Ecto neural progenitor cell (in vitro differentiated cells): ENCODE measurements around the gene ST3GAL6.
"Not testable (repeated sequence)": the region's sequence is repeated elsewhere in the genome, so short reads cannot be mapped to it uniquely, and the experiment has no call there.

Experiments
- DNase-seq: peaks from one replicate; pipeline ENCODE4 v3.0.0-alpha.2; 2018; ENCODE audit warnings: low spot score

Gene ST3GAL6

DNA sequence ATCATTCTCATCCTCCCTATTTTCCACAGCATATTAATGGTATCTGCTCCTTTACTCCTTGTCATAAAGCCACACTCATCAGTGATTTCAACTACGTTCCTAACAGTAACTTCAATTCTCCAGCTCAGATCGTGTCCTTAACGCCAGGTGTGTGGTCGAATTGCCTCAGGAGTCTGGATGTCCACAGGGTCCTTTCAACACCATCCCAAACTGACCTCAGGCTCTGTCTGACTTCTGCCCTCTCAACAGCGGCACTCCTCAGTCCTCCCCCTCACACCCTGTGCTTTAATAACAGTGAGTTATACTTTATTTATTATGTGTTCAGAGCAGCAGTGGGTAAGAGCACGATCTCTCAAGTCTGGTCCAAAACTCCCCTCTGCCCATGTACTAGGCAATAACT lies 42.4 kb downstream of the ST3GAL6 start:
- DNase-seq, result no peak

DNA sequence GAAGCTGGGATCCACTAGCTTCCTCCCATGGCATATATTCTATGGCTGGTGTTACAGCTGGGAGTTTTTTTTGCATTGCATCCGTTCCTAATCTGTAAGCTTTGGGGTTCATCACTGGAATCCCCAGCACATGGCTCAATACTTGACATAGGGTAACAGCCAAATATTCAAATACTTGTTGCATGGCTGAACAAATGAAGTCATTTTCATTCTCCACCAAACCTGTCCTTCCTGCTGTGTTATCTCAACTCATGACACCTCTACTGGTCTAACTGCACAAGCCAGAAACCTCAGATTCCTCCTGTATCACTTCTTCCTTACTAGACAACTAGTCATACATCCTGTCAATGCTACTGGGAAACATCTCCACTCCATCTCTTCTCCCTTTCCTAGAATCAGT lies 43.4 kb downstream of the ST3GAL6 start:
- DNase-seq, result no peak

- no peak for DNase-seq
Measured at GRCh38 chr3:98807011-98807410, 43.9 kb downstream of the ST3GAL6 start.

GRCh38 chr3:98807561-98807960 lies 44.4 kb downstream of the ST3GAL6 start:
- DNase-seq, result no peak

- no peak for DNase-seq
Measured at GRCh38 chr3:98808071-98808470, 44.9 kb downstream of the ST3GAL6 start.

DNA sequence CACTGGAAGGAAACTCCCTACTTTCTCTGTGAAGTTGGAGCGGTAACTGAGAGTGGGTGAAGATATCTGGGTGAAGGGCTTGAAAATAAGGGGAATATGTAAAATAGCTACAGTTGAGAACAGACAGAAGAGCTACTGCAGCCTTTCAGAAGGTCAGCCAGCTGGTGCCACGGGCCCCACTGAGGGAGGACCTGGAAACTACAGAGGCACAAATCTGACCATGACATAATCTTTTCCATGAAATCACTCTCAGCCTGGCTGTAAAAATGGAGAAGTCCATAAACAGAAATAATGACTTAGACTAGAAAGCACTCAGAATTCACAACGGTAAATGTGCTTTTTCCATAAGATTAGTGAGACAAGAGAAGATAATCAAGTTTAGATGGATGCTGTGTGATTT lies 46.4 kb downstream of the ST3GAL6 start:
- no peak for DNase-seq

GRCh38 chr3:98811048-98811447 lies 47.9 kb downstream of the ST3GAL6 start:
- no peak for DNase-seq

- no peak for DNase-seq
Measured at GRCh38 chr3:98812851-98813374, 49.8 kb downstream of the ST3GAL6 start.

DNA sequence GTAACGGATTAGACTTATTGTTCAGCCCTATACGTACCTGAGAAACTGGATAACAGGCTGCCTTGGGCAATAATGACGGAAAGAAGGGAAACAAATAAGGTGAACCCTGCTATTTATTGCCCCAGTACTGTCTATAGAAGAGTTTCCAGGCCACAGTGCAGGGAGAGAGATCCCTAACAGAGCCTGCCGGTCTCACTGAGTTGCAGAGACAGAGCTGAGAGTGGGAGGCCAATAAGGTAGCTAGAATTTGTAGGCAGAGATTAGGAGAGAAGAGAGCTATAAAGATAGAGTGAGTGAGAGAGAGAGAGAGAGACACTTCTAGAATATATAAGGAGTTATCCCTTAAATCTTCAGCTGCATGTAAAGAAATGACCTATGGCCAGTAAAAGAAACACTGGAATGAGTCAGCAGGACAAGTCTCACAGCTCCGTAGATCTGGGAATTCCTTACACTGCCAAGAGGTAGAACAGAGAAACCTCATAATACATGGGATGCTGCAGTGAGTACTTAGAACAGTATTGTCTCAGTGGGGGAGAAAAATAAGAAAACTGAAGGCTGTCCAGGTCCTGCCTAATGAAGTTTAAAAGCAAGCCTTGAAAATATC lies 51.8 kb downstream of the ST3GAL6 start:
- no peak for DNase-seq

- DNase-seq, result no peak
Measured at GRCh38 chr3:98817547-98818041, 54.5 kb downstream of the ST3GAL6 start.

- DNase-seq, result no peak
Measured at GRCh38 chr3:98821063-98821462, 57.9 kb downstream of the ST3GAL6 start.

GRCh38 chr3:98823791-98824190 lies 60.7 kb downstream of the ST3GAL6 start:
- no peak for DNase-seq

DNA sequence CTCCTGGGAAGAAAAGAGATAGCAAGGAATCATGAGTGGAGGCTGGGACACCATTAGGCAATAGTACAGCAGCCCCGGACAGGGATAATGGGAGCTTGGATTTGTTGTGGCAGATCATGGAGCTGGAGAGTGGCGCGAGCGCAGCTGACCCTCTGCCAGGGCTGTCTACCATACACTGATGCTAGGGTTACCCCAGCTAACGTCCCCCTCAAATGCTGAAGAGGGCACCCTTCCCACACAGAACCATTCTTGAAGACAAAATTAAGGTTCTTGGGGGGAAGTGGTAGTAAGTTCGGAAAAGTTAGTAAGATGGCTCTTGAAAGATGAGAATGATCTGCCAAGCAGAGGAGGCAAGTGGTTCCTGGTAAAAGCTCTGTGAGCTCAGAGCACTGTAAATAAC lies 61.1 kb downstream of the ST3GAL6 start:
- no peak for DNase-seq

DNA sequence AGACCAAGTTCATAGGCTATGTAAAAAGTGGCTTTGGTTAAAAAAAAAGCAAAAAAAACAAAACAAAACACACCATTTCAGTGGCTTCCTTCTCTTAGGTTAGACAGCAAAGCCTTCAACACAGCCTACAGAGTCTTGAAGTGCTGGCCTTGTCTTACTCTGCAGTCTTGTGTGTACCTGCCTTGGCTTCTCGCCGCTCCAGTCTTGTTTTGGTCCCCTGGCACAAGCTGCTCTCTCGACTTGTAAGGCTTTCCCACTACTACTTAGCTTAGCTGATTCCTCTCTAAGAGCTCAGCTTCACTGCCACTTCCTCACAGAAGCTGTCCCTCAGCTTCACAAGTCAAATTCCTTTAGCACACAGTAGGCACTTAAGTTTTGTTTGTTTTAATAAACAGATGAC lies 63.0 kb downstream of the ST3GAL6 start:
- no peak for DNase-seq

DNA sequence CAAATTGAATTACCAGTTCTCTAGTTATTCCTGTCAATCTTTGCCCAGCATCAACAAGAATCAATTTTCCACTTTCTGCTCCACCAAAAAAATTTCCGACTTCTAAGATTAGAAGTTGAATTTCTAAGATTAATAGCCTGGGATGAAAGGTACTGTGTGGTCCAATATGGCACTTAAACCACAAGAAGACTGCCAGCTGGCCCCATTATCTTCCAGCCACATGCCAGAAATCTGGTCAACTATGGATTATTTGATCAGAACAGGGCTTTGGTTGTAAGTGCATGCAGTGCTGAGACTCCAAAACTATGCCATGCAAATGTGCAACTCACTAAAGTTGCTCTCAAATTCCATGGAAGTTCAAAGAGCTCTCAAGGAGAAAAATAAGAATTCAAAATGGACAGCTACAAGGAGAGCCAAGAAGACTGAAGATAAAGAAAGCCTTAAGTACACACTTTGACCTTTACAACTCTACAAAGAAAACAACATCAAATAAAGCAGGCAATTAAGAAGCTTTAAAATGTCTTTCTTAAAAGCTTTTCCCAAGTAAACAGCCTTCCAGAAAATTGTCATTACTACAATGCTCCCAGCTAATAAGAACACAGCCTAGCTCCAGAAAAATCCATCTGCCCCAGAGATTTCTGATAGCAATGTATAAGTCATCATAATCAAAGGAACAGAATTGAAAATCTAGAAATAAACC lies 64.2 kb downstream of the ST3GAL6 start:
- no peak for DNase-seq

GRCh38 chr3:98829246-98829832 lies 66.2 kb downstream of the ST3GAL6 start:
- DNase-seq, result no peak

GRCh38 chr3:98831060-98831459 lies 67.9 kb downstream of the ST3GAL6 start:
- not testable (repeated sequence) for DNase-seq

GRCh38 chr3:98839846-98840245 lies 76.7 kb downstream of the ST3GAL6 start:
- DNase-seq, result no peak

DNA sequence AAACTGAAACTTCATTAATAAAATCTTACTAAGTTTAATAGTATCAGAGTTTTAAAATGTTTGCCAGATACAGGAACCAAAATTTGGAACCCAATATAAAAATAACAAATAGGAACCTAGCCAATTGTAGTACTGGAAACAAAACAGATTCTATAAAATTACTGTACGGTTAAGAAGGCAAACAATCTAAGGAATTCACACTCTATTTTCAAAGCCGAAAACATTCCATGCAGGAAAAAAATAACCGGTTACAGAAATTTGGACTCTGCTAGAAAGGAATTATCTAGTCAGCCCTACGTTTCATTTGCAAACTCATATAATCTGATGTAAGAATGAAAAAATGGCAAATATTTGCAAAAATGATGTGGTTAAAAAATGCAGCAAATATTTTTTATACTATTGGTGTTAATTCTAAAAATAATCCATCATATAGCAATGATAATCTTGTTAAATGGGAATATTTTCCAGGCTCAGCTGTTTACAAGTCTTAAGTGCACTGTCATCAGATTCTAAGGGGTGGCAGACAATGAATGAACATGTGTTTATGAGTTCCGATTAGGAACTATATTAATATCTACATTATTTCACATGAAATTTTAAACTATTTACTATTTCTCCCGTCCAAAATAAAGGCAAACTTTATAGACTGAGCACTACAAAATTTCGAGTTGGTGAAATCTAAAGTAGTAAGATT lies 80.3 kb downstream of the ST3GAL6 start:
- DNase-seq, result no peak
